Fibroblast of pulmonary artery (primary cell): ENCODE results near the gene DNAJB5.

Experiments
- DNase-seq: peaks from one replicate; pipeline ENCODE4 v3.0.0-alpha.2; 2010; ENCODE audit warnings: low read depth
- H3K4me3 ChIP-seq: replicated peaks from 2 replicates; pipeline ENCODE4 v1.5.1; 2011; ENCODE audit warnings: low read depth, mild to moderate bottlenecking, control low read depth, low read length, moderate library complexity
- CTCF ChIP-seq: IDR thresholded peaks from 2 replicates; pipeline ENCODE4 v1.5.1; 2011; ENCODE audit warnings: mild to moderate bottlenecking, control low read depth, low read length, inconsistent platforms; ENCODE audit errors: missing control alignments

The DNAJB5 gene

GRCh38 chr9:34958411-34958982 lies 31.0 kb upstream of the DNAJB5 start:
- H3K4me3 ChIP-seq, result no peak overlapping the region
- no peak for DNase-seq
- TF ChIP-seq CTCF, result no peak

DNA sequence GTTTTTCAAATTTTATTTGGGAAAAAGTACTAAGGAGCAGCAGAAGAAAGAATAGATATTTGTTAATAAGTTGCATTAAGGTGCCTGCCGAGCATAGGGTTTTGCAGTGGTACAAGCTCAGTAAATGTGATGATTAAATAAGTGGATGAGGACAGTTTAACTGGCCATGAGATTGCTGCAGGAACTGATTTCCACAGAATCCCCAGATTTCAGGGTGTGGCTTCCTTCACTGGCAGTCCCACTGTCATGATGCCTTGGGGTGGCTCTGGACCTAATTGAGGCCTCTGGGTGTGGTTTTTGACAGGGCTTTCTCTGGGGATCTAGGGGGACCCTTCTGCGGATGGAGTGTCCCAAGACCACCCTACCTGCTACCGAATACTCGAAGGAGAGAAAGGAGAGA lies 30.1 kb upstream of the DNAJB5 start:
- no peak for DNase-seq
- H3K4me3 ChIP-seq, result no peak overlapping the region
- no peak for TF ChIP-seq CTCF

GRCh38 chr9:34961574-34962490 lies 27.7 kb upstream of the DNAJB5 start:
- TF ChIP-seq CTCF, result no peak
- no peak overlapping the region for H3K4me3 ChIP-seq
- peak; percentile 84 for DNase-seq

GRCh38 chr9:34962546-34962945 lies 27.0 kb upstream of the DNAJB5 start:
- no peak for TF ChIP-seq CTCF
- DNase-seq, result no peak
- no peak overlapping the region for H3K4me3 ChIP-seq

DNA sequence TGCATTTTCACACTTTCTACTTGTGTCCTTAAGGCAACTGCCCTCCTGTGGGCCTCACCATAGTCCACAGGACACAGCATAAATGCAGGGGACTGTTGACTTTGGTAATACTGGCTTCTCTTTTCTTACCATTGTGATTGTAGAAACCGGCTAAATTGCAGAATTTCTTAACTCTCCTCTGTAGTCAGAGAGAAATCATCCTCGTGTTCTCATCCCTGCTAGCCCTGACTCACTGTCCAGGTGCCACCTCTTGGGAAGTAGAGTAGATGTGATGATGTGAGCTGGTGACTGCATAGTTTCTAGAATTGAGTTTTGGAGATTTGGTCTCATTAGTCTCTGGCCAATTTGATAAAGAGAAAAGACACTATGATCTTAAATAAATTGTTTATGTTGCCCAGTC lies 26.0 kb upstream of the DNAJB5 start:
- no peak for DNase-seq
- TF ChIP-seq CTCF, result no peak
- H3K4me3 ChIP-seq, result no peak overlapping the region

DNA sequence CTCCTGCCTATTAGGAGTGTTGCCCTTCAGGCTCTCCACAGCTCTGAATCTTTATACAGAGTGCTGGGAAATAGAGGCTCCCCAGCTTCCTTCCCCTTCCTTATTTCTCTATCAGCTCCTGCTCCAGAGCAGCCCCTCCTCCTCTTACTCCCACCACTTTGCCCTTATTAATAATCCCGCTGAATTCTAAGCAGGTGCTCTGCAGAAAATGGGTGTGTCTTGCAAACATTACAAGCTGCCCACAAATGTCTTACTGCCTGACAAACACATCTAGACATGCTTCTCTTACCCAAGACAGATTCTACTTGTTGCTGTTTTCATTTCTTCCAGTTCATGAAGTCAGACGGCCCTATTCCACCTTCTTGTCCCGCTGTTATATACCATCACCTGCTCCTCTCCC lies 25.1 kb upstream of the DNAJB5 start:
- H3K4me3 ChIP-seq, result no peak overlapping the region
- no peak for DNase-seq
- TF ChIP-seq CTCF, result no peak
